ENCODE data around the gene G6PC1.
A peak's percentile ranks its signal among the peaks of the same experiment; 100 is the strongest.

The G6PC1 gene

DNA sequence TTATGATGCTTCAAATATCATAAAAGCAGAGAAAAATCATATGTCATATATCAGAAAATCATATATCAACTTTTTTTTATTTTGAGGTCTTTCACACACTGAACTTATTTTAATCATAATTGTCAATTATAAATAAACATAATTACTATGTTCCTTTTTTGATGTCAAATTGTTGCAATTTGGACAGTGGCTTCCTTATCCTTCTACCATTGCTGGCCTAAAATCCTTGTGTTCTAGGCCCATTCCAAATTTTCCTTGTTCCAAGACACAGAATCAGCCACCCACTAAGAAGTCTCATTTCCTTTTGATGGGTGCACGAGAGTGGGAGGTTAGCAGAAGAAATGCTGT is 28.9 kb downstream of the G6PC1 start:
- no peak for FAIRE-seq

DNA sequence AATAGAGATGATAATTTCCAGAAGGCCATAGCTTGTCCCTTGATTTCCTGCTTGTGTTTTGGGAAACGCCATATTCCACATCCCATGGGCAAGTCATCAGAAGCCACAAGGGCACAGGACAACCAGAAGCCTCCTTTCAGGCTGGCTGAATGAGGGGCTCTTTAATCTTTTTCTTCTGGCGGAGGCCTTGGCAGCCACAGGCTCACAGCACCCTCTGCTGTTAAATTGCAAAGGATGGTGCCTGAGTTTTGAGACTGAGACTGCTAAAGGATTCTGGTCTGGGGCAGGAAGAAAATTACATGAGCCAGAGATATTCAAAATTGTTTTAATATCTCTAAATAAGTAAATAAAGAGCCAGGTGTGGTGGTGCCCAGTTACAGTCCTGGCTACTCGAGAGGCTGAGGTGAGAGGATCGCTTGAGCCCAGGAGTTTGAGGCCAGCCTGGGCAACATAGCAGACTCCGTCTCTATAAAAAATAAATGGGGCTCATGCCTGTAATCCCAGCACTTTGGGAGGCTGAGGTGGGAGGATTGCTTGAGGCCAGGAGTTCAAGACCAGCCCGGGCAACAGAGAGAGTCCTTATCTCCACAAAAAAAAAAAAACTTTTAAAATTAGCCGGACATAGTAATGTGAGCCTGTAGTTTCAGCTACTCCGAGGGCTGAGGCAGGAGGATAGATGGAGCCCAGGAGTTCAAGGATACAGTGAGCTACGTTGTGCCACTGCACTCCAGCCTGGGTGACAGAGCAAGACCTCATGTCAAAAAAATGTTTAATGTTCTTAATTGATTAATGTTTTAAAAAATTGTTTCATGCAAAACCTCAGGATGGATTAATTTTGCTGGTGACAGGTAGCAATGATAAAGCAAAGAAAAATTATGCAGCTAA is 37.4 kb downstream of the G6PC1 start:
- peak; percentile 52 for FAIRE-seq
- DNase-seq (ENCODE audit: insufficient read length, low spot score), result no peak

More for the DNA sequence above, 28.9 kb downstream of the G6PC1 start:
- DNase-seq (ENCODE audit: insufficient read length, low spot score), result no peak

DNA sequence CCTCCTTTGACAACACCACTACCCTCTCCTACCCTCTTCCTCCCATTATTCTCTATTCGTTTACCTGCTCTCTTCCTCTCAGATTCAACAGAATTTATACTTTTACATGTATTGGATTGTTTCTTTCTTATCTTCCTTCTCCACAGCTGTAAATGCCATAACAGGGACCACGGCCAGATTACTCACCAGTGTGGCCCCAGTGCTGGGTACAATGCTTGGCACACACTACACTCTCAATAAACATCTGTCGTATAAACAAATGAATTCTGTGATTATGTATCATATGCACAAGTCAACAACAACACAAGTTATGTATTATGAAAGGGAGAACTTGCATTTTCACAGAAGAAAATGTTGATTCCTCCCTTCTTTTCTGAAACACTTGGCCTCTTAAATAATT is 43.6 kb downstream of the G6PC1 start:
- FAIRE-seq (no peak), DNase-seq (ENCODE audit: insufficient read length, low spot score) (no peak)

DNA sequence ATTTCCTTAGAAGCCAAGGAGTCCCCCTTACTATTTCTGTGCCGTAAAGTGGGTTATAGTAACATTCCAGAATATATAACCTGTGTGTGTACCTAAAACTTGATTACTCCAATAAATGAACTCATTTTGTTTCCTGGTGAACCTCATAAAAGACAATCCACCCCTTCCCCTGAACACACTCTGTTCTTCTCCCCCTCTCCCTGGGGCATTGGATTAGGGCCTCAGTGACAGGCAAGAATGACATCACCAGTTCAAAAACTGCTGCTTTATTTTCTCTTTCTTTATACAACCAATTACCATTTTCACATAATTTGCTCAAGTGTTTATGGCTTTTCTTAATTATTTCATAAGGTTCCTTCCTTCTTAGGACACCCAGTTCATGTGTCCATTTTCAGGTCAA is 46.2 kb downstream of the G6PC1 start:
- DNase-seq (ENCODE audit: insufficient read length, low spot score) (no peak), FAIRE-seq (no peak)

DNA sequence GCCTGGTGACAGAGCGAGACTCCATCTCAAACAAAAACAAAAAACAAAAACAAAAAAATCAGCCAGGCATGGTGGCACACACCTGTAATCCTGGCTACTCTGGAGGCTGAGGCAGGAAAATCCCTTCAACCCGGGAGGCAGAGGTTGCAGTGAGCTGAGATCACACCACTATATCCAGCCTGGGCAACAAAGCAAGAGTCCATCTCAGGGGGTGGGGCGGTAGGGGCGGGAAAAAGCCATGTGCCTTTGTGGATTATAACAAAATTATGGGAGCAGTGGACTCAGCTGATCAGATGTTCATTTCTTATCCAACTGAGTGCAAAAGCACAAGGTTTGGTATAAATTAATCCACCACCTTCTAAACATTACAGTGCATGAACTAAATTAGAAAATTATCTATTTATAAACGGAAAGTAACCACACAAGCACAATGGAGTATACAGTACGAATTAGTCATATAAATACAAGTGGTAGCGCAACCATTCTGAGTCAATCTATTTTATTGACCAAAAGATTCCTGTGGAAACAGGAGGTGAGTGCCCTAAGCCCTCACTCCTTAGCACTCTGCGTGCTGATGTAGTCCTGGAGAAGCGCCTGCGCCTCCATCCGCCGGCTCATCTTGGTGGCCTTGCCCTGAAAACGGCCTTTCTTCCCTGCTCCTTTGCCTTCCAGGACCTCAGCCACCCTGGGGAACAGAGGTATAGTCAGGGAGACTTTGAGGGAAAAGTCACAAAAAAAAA is 49.6 kb downstream of the G6PC1 start:
- DNase-seq (ENCODE audit: insufficient read length, low spot score), result no peak
- no peak for FAIRE-seq
